ENCODE data around the gene CLN6. TPM values are rescaled to one million over a fixed set of nuclear protein-coding genes. Genes with fewer than 3 reads are reported as not detected.
A peak's percentile ranks its signal among the peaks of the same experiment; 100 is the strongest.

Gene CLN6
- total and polyA plus RNA-seq, 7 donors = 8.3 to 22.2 (median 13.1) TPM

DNA sequence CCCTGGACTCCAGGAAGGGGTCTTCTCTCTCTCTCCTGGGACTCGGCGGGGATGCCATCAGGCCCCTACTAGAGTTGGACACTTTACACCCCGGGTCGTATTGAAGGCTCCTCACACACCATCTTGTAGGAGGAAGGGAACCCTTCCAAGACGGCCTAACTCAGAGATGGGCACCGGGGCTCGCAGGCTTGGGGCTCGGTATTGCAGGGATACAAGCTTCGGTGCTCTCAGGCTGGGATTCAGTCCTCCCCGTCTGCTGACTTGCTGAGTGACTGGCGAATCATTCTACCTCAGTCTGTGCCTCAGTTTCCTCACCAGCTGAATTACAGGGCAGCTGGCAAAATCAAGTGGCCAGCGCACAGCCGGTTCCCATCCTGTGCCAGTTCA is 24.0 kb downstream of the CLN6 start:
- intact Hi-C loops (cut with DNase I) = no loop called here
- Histone ChIP-seq H3K4me1 (peaks cover 15% of the 10 kb centered on the region), H3K27me3 (ENCODE audit: insufficient read depth in 3 of 3, low read length in 2 of 3) (no peaks in the 10 kb centered on the region), H3K4me3 (peak overlapping the region; percentile 50), H3K9me3 (no peaks in the 10 kb centered on the region), H3K36me3 (ENCODE audit: insufficient read depth in 1 of 2, low read depth in 1 of 2) (no peaks in the 10 kb centered on the region), H3K27ac (no peak overlapping the region)
- TF ChIP-seq, protein P1, sequence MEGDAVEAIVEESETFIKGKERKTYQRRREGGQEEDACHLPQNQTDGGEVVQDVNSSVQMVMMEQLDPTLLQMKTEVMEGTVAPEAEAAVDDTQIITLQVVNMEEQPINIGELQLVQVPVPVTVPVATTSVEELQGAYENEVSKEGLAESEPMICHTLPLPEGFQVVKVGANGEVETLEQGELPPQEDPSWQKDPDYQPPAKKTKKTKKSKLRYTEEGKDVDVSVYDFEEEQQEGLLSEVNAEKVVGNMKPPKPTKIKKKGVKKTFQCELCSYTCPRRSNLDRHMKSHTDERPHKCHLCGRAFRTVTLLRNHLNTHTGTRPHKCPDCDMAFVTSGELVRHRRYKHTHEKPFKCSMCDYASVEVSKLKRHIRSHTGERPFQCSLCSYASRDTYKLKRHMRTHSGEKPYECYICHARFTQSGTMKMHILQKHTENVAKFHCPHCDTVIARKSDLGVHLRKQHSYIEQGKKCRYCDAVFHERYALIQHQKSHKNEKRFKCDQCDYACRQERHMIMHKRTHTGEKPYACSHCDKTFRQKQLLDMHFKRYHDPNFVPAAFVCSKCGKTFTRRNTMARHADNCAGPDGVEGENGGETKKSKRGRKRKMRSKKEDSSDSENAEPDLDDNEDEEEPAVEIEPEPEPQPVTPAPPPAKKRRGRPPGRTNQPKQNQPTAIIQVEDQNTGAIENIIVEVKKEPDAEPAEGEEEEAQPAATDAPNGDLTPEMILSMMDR (IDR thresholded peaks at IDR 0.05) = no peak
- ATAC-seq (peak in 1 of 4 donors; percentile 17), DNase-seq (no peak)
- WGBS, 3 donors = 57 to 62% (median 60%) methylated on average over 13 of the region's 13 CpGs

DNA sequence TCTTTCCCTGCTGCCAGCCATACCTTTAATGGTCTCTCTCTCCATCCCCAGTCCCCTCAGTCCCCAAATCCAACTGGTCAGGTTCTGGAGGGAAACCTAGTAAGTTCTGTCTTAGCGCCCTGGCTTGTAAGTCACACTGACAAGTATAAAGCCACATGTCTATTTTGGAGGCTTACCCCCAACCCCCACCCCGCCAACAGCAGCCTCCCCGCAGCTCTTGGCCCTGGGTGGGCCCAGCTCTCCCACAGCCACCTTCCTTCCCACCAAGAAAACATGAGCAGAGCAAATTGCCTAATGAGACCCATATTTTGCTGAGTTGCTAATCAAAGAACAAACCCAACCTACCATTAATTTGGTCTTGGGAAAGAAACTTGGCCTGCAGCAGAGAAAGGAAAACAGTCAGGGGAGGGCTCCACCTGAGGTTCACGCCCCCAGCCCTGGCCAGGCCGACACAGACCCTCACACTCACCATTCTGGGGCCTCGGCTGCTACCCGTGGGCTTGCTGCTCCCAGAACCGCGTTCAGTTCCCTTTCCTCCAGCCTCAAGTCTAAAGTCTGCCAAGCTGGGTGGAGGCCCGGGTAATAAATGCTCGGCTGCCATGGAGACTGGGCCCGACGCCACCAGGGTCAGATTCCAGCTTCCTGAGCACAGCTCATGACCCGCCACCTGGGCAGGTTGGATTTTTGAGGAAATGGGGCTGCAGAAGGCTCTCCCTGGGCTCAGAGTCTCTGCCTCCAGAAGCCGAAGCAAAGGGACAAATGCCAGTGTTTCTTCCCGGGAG is 24.6 kb downstream of the CLN6 start, which contains the start of gene CALML4:
CALML4 (minus strand) TSS at position 557 of the 782 bp plus-strand sequence; CDS start at position 472, 85 bp downstream.
- Histone ChIP-seq H3K27me3 (ENCODE audit: insufficient read depth in 3 of 3, low read length in 2 of 3) (no peaks in the 10 kb centered on the region), H3K9me3 (no peaks in the 10 kb centered on the region), H3K4me1 (peaks cover 15% of the 10 kb centered on the region), H3K27ac (no peak within 1 kb of the TSS), H3K36me3 (ENCODE audit: insufficient read depth in 1 of 2, low read depth in 1 of 2) (no peaks in the 10 kb centered on the region), H3K4me3 (peak within 1 kb of the TSS; percentile 50)
- intact Hi-C loops (cut with DNase I) = no loop called here
- WGBS, 3 donors = 13 to 20% (median 19%) methylated on average over 16 of the region's 16 CpGs
- peak; percentile 37 to 76 (median 71) for ATAC-seq
- peak; percentile 64 to 78 for DNase-seq
- TF ChIP-seq, protein P1 (IDR thresholded peaks at IDR 0.05) = no peak

DNA sequence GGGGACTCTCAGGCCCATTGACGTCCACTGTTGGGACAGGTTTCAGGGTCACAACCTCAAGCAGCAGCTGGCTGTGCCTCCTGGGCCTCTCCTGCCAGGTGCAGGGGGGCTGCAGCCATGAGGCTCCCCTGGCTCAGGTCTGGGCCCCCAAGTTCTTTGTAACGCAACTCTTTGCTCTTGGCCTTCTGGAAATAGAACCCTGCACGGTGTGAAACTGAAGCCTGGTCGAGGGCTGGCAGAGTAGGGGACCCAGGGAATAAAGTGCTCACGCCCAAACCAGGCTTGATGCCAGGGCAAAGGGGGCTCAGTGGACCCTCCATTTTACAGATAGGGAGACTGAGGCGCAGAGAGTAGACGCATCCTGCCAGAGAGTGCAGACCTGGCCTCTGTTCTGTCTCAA is 25.2 kb downstream of the CLN6 start:
- ATAC-seq (no peak), DNase-seq (no peak)
- Histone ChIP-seq H3K27ac (no peak overlapping the region), H3K4me3 (peak overlapping the region; percentile 50), H3K9me3 (no peaks in the 10 kb centered on the region), H3K27me3 (ENCODE audit: insufficient read depth in 3 of 3, low read length in 2 of 3) (no peaks in the 10 kb centered on the region), H3K4me1 (peaks cover 15% of the 10 kb centered on the region), H3K36me3 (ENCODE audit: insufficient read depth in 1 of 2, low read depth in 1 of 2) (no peaks in the 10 kb centered on the region)
- WGBS, 3 donors = 70 to 87% (median 71%) methylated on average over 7 of the region's 7 CpGs
- intact Hi-C loops (cut with DNase I) = no loop called here
- TF ChIP-seq, protein P1 (IDR thresholded peaks at IDR 0.05) = no peak

DNA sequence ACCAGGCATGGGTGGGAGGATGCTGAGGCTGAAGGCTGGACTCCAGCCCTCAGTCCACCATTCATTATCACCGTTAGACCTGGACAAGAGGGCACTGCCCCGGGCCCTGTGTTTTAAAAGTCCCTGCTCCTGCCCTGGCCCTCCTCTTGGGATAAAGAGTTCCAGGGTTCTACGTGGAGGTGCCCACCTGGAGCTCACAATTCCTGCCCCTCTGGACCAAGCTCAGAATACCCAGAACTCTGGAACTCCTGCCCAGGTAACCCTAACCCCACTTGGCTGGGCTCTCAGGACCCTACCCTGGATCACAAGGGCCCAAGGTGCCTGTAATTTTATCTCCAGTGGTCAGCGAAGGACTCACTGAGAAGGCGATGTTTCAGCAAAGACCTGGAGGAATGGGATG is 25.6 kb downstream of the CLN6 start:
- no peak overlapping the region for H3K4me3 ChIP-seq
- intact Hi-C loops (cut with DNase I) = no loop called here
- no peaks in the 10 kb centered on the region for H3K9me3 ChIP-seq
- H3K4me1 ChIP-seq = peaks cover 15% of the 10 kb centered on the region
- H3K27ac ChIP-seq = no peak overlapping the region
- 81 to 98% (median 91%) methylated on average over 5 of the region's 5 CpGs for WGBS, 3 donors
- TF ChIP-seq, protein P1 (IDR thresholded peaks at IDR 0.05) = no peak
- H3K27me3 ChIP-seq (ENCODE audit: insufficient read depth in 3 of 3, low read length in 2 of 3) = no peaks in the 10 kb centered on the region
- H3K36me3 ChIP-seq (ENCODE audit: insufficient read depth in 1 of 2, low read depth in 1 of 2) = no peaks in the 10 kb centered on the region
- no peak for ATAC-seq
- no peak for DNase-seq

Measured in psoas muscle (tissue), 8 donors.